Measurements from ENCODE around the gene F2RL2.

F2RL2 gene

DNA sequence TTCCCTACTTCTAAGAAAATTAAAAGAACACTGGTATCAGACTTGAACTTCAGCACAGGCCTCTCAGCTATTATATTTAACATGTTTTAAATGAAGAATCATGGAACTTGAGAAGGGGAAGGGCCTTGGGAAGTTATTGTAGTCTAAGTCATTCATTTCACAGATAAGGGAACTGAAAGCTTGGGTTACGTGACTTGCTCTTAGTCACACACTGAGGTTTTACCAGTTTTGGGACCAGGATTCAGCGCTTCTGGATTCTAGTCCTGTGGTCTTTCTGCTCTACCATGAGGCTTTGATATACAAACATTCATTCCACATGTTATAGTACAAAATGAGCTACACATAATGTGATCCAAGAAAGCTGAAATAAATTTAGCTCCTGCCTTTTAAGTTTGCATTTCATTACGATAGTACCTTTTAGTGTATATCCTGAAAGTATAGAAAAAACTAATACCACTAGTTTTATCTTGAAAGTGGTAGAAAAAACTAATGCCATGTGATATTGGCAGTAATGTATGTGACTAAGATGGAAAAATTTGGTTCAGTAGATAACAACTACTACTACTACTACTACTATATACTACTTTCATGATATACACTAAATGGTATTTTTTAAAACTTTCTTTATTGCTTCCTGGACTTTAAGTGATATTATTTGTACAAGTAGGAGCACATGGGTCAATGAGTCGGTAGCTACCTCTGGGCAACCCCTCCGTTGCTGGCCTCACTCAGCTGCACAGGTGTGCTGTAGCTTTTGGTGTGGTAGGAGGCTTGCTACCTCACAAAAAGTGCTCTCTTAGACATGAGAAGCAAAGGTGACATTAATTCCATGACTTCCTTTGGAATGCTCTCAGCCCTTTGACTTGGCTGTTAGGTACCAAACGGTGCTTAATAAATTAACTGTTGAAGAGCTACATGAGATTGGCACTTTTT is 40.7 kb downstream of the F2RL2 start:
- DNase-seq, result no peak

DNA sequence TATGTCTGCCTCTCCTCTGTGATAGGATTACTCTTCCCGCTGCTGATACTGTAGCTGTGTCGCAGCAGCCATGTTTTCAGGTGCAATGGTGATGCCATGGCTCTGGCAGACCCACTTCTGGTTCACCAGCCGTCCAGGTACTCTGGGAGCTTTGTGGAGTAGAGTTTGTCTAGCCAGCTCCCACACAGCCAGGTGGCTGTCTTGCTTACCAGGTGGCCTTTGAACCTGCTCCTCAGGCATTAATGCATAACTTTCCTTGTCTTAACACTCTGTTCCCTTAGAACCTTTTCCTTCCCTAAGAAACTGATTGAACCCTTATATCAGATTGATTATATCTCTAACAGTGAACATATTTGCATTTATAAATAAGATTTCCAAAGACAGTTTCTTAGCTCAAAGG is 42.2 kb downstream of the F2RL2 start:
- DNase-seq, result no peak

GRCh38 chr5:76579166-76579937 is 43.9 kb downstream of the F2RL2 start:
- DNase-seq, result no peak

DNA sequence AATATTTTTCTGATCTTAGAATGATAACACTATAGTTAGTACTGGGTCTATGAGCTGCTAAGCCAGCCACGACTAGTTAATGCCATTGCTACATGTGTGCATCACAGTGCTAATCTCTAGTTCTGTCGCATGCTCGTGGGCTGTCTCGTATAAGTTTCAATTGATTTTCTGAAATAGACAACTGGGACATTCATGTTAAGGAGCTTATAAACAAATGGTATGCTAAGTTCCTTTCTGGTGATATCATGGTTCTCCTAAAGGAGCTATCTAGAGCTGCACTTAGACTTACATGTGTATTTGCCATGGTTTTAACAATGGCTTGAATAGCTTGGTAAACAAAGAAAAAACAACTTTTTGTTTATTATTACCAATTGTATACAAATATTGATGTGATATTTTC is 46.2 kb downstream of the F2RL2 start:
- no peak for DNase-seq

DNA sequence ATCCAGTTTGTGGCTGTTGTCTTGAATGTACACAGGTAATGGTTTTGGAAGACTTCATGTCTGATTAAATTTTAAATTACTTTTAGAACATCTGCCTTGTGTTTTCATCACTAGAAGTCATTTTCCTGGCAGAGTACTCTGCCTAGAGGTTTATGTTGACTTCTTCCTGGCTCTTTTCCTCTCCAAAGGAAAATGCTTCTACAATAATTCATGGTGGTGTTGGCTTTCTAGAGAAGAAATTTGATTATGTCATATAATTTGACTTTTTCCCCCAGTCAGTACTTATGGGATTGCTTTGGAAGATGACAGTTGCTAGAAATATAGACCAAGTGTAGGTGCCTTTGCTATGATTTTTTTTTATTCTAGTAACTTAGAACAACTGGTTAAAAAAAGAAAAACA is 46.8 kb downstream of the F2RL2 start:
- DNase-seq, result no peak

DNA sequence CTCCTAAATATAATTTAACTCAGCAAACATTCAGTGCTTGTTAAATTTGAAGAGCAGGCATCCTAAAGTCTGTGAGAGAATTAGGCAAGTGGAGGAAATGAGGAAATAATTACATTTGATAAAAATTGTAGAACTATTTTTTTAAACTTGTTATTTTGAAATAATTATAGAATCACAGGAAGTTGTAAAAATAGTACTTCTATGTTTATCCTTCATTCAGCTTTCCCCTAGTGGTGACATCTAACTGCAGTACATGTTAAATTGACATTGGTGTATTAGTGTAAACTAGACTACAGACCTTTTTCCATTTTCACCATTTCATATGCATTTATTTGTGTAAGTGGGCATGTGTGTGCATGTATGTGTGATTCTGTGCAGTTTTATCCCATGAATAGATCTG is 51.6 kb downstream of the F2RL2 start:
- DNase-seq, result no peak

DNA sequence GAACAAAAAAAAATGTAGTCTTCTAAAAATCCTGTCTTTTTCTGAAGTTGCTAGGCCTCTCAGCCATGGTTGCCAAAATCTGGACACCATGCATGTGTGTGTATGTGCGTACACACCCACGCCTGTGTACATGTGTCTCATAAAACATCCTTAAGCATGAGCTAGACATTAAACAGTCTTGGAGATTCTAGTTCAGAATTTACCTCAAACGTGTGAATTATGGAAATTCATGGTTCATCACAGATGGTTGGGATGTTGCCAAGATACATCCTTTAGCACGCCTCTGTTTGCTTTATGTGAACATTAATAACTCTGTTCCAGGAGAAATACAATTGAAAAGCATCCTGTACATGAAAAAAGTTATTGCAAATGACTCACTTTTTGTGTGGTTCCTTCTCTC is 53.0 kb downstream of the F2RL2 start:
- DNase-seq, result no peak

Measured in cortex of kidney (tissue), 1 donor.